HEK293 (cell line): ENCODE measurements around the gene PBRM1.

Experiments
- REPIN1 ChIP-seq: fragments of 450-650 bp; formaldehyde crosslinking; IDR thresholded peaks from 2 replicates; pipeline ENCODE4 v1.5.1; 2017; ENCODE audit warnings: missing biosample characterization, missing genetic modification characterization, low read depth
- ZBTB17 ChIP-seq: fragments of 450-650 bp; formaldehyde crosslinking; IDR thresholded peaks from 2 replicates; pipeline ENCODE4 v1.5.1; 2016; ENCODE audit warnings: missing biosample characterization, missing genetic modification characterization
- ZNF121 ChIP-seq: fragments of 450-650 bp; formaldehyde crosslinking; IDR thresholded peaks from 2 replicates; pipeline ENCODE4 v1.5.1; 2016; ENCODE audit warnings: missing biosample characterization, missing genetic modification characterization
- TF ChIP-seq, protein P1 (sequence below): fragments of 450-650 bp; formaldehyde crosslinking; IDR thresholded peaks from 2 replicates; pipeline ENCODE4 v1.5.1; 2016; ENCODE audit warnings: missing biosample characterization, missing genetic modification characterization
- TF ChIP-seq, protein P2 (sequence below): fragments of 450-650 bp; formaldehyde crosslinking; IDR thresholded peaks from 2 replicates; pipeline ENCODE4 v1.5.1; 2016; ENCODE audit warnings: missing biosample characterization, missing genetic modification characterization
- TF ChIP-seq, protein P3 (sequence below): fragments of 450-650 bp; formaldehyde crosslinking; IDR thresholded peaks from 2 replicates; pipeline ENCODE4 v1.5.1; 2016; ENCODE audit warnings: missing biosample characterization, missing genetic modification characterization
- TF ChIP-seq, protein P4 (sequence below): fragments of 450-650 bp; formaldehyde crosslinking; IDR thresholded peaks from 2 replicates; pipeline ENCODE4 v1.5.1; 2016; ENCODE audit warnings: missing biosample characterization, missing genetic modification characterization

DNA sequence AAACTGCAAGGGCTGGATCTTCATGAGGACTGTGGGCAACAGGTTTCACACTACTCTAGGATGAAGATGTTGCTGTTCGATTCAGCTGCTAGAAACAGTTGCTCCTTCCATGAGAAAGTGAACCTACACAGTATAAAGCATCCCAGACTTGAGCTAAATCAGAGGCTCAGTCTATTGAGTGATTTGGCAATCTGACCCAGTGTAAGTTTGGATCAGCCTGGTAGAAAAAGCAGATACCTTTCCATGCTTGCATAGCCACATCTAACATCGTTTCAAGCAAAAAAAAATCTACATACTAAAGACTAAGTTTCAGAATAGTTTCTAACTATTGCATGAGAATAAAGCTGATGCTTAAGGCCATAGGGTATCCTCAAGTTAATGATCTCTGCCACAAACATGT, 144.7 kb downstream of the PBRM1 start:
- TF ChIP-seq, protein P1, sequence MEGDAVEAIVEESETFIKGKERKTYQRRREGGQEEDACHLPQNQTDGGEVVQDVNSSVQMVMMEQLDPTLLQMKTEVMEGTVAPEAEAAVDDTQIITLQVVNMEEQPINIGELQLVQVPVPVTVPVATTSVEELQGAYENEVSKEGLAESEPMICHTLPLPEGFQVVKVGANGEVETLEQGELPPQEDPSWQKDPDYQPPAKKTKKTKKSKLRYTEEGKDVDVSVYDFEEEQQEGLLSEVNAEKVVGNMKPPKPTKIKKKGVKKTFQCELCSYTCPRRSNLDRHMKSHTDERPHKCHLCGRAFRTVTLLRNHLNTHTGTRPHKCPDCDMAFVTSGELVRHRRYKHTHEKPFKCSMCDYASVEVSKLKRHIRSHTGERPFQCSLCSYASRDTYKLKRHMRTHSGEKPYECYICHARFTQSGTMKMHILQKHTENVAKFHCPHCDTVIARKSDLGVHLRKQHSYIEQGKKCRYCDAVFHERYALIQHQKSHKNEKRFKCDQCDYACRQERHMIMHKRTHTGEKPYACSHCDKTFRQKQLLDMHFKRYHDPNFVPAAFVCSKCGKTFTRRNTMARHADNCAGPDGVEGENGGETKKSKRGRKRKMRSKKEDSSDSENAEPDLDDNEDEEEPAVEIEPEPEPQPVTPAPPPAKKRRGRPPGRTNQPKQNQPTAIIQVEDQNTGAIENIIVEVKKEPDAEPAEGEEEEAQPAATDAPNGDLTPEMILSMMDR (tag by site-specific recombination) = no peak
- TF ChIP-seq, protein P2, sequence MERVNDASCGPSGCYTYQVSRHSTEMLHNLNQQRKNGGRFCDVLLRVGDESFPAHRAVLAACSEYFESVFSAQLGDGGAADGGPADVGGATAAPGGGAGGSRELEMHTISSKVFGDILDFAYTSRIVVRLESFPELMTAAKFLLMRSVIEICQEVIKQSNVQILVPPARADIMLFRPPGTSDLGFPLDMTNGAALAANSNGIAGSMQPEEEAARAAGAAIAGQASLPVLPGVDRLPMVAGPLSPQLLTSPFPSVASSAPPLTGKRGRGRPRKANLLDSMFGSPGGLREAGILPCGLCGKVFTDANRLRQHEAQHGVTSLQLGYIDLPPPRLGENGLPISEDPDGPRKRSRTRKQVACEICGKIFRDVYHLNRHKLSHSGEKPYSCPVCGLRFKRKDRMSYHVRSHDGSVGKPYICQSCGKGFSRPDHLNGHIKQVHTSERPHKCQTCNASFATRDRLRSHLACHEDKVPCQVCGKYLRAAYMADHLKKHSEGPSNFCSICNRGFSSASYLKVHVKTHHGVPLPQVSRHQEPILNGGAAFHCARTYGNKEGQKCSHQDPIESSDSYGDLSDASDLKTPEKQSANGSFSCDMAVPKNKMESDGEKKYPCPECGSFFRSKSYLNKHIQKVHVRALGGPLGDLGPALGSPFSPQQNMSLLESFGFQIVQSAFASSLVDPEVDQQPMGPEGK (tag by site-specific recombination) = no peak
- TF ChIP-seq, protein P3, sequence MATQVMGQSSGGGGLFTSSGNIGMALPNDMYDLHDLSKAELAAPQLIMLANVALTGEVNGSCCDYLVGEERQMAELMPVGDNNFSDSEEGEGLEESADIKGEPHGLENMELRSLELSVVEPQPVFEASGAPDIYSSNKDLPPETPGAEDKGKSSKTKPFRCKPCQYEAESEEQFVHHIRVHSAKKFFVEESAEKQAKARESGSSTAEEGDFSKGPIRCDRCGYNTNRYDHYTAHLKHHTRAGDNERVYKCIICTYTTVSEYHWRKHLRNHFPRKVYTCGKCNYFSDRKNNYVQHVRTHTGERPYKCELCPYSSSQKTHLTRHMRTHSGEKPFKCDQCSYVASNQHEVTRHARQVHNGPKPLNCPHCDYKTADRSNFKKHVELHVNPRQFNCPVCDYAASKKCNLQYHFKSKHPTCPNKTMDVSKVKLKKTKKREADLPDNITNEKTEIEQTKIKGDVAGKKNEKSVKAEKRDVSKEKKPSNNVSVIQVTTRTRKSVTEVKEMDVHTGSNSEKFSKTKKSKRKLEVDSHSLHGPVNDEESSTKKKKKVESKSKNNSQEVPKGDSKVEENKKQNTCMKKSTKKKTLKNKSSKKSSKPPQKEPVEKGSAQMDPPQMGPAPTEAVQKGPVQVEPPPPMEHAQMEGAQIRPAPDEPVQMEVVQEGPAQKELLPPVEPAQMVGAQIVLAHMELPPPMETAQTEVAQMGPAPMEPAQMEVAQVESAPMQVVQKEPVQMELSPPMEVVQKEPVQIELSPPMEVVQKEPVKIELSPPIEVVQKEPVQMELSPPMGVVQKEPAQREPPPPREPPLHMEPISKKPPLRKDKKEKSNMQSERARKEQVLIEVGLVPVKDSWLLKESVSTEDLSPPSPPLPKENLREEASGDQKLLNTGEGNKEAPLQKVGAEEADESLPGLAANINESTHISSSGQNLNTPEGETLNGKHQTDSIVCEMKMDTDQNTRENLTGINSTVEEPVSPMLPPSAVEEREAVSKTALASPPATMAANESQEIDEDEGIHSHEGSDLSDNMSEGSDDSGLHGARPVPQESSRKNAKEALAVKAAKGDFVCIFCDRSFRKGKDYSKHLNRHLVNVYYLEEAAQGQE (tag by site-specific recombination) = no peak
- TF ChIP-seq REPIN1 (tag by site-specific recombination) (no peak), ZBTB17 (tag by site-specific recombination) (no peak), ZNF121 (tag by site-specific recombination) (no peak)
- TF ChIP-seq, protein P4, sequence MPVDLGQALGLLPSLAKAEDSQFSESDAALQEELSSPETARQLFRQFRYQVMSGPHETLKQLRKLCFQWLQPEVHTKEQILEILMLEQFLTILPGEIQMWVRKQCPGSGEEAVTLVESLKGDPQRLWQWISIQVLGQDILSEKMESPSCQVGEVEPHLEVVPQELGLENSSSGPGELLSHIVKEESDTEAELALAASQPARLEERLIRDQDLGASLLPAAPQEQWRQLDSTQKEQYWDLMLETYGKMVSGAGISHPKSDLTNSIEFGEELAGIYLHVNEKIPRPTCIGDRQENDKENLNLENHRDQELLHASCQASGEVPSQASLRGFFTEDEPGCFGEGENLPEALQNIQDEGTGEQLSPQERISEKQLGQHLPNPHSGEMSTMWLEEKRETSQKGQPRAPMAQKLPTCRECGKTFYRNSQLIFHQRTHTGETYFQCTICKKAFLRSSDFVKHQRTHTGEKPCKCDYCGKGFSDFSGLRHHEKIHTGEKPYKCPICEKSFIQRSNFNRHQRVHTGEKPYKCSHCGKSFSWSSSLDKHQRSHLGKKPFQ (tag by site-specific recombination) = no peak
